GM18951 (cell line): ENCODE results near the gene RAD23B.

Experiments used
- POLR2A ChIP-seq: IDR thresholded peaks from 4 replicates; pipeline ENCODE4 v1.6.1; 2011; ENCODE audit warnings: mild to moderate bottlenecking; ENCODE audit not compliant: insufficient read length, insufficient read depth; ENCODE audit errors: extremely low read depth
- in situ Hi-C: fragments of 300-500 bp; cut with MboI; formaldehyde crosslinking; loops from one replicate; pipeline ENCODE4 v1.12.0; 2022; ENCODE audit warnings: low sequenced_read_pairs, mixed read lengths, inconsistent platforms; ENCODE audit not compliant: unreplicated experiment

Gene RAD23B

GRCh38 chr9:107367727-107368502, 84.8 kb downstream of the RAD23B start:
- in situ Hi-C loops: no loop called here
- TF ChIP-seq POLR2A: no peak

- TF ChIP-seq POLR2A: no peak
- in situ Hi-C loops: no loop called here
Observed at GRCh38 chr9:107368696-107369095, 85.6 kb downstream of the RAD23B start.

- in situ Hi-C loops: no loop called here
- no peak for TF ChIP-seq POLR2A
Observed at GRCh38 chr9:107373809-107374208, 90.7 kb downstream of the RAD23B start.

GRCh38 chr9:107375001-107375400, 91.9 kb downstream of the RAD23B start:
- no peak for TF ChIP-seq POLR2A
- in situ Hi-C loops: no loop called here

- in situ Hi-C loops: no loop called here
- no peak for TF ChIP-seq POLR2A
Observed at GRCh38 chr9:107375651-107376369, 92.7 kb downstream of the RAD23B start.

GRCh38 chr9:107378006-107378405, 94.9 kb downstream of the RAD23B start:
- in situ Hi-C loops: no loop called here
- no peak for TF ChIP-seq POLR2A
